Measurements from ENCODE around the gene CLMP.
A peak's percentile ranks its signal among the peaks of the same experiment; 100 is the strongest.

The CLMP gene

GRCh38 chr11:123173856-123174186, 21.2 kb downstream of the CLMP start:
- TF ChIP-seq CTCF (IDR thresholded peaks at IDR 0.05; ENCODE audit: low read depth, low read length, missing control alignments): no peak
- no peak for DNase-seq (ENCODE audit: extremely low read depth, low read depth)
- no peak overlapping the region for H3K4me3 ChIP-seq (replicated peaks; ENCODE audit: low read depth, low read length)

GRCh38 chr11:123173040-123173855, 21.8 kb downstream of the CLMP start:
- peak; percentile 97 for DNase-seq (ENCODE audit: extremely low read depth, low read depth)
- no peak for TF ChIP-seq CTCF (IDR thresholded peaks at IDR 0.05; ENCODE audit: low read depth, low read length, missing control alignments)
- no peak overlapping the region for H3K4me3 ChIP-seq (replicated peaks; ENCODE audit: low read depth, low read length)

GRCh38 chr11:123170929-123171328, 24.1 kb downstream of the CLMP start:
- H3K4me3 ChIP-seq (replicated peaks; ENCODE audit: low read depth, low read length): no peak overlapping the region
- no peak for DNase-seq (ENCODE audit: extremely low read depth, low read depth)
- TF ChIP-seq CTCF (IDR thresholded peaks at IDR 0.05; ENCODE audit: low read depth, low read length, missing control alignments): no peak

DNA sequence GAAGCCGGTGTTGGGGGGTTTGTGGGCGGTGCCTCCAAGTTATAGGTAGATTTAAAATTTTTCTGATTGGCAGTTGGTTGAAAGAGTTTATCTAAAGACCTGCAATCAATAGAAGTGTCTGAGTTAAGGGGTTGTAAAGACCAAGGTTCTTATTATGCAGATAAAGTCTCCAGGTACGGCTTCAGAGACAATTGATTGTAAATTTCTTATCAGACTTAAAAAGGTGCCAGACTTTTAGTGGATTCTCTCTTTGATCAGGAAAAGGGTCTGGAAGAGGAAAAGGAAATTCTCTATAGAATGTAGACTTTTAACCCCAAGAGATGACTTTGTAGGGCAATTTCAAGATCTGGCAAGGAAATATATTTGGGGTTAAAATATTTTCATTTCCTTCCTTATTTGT, 25.2 kb downstream of the CLMP start:
- H3K4me3 ChIP-seq (replicated peaks; ENCODE audit: low read depth, low read length): no peak overlapping the region
- no peak for DNase-seq (ENCODE audit: extremely low read depth, low read depth)
- no peak for TF ChIP-seq CTCF (IDR thresholded peaks at IDR 0.05; ENCODE audit: low read depth, low read length, missing control alignments)

- no peak for DNase-seq (ENCODE audit: extremely low read depth, low read depth)
- no peak overlapping the region for H3K4me3 ChIP-seq (replicated peaks; ENCODE audit: low read depth, low read length)
- no peak for TF ChIP-seq CTCF (IDR thresholded peaks at IDR 0.05; ENCODE audit: low read depth, low read length, missing control alignments)
These were observed 26.0 kb downstream of the CLMP start for GRCh38 chr11:123168955-123169484.

- H3K4me3 ChIP-seq (replicated peaks; ENCODE audit: low read depth, low read length): no peak overlapping the region
- no peak for TF ChIP-seq CTCF (IDR thresholded peaks at IDR 0.05; ENCODE audit: low read depth, low read length, missing control alignments)
- no peak for DNase-seq (ENCODE audit: extremely low read depth, low read depth)
These were observed 26.8 kb downstream of the CLMP start for GRCh38 chr11:123168241-123168640.
